T-cell (primary cell): ENCODE data around the gene ZNF816. TPM values are rescaled to one million over a fixed set of nuclear protein-coding genes. Genes with fewer than 3 reads are reported as not detected.
A peak's percentile ranks its signal among the peaks of the same experiment; 100 is the strongest.
"Not testable (repeated sequence)": the region's sequence is repeated elsewhere in the genome, so short reads cannot be mapped to it uniquely, and the experiment has no call there.

Source experiments
- ATAC-seq, 4 experiments: fragments of 200-7000 bp in 3 of 4; fragments of 150-1000 bp in 1 of 4; cut with Tn5 transposase; replicated peaks in 1 of 4; 1 replicate in 3 of 4; 2 replicates in 1 of 4; pipeline ENCODE4 v1.10.0; 2021; ENCODE audit warnings: moderate library complexity in 3 of 4, mild to moderate bottlenecking in 2 of 4, moderate number of reproducible peaks in 1 of 4
- CTCF ChIA-PET, 2 donors: fragments of 300-600 bp; sonication (Branson Sonifier 250); formaldehyde crosslinking; loops; one replicate each; lab custom pipeline; 2022; ENCODE audit warnings: antibody characterized with exemption in 2 of 2; lab: Charles Lee
- POLR2A ChIA-PET, 2 donors: fragments of 300-600 bp; sonication (Branson Sonifier 250); formaldehyde crosslinking; loops; one replicate each; lab custom pipeline; 2022; ENCODE audit warnings: antibody characterized with exemption in 2 of 2; lab: Charles Lee
- DNase-seq, 35 experiments: peaks; one replicate each; pipeline versions ENCODE4 v3.0.0 to v3.0.0-alpha.2; 2013 to 2023
- H3K27ac ChIP-seq: one replicate; pipeline ENCODE4 v1.5.1; 2013; ENCODE audit warnings: low read length
- H3K27me3 ChIP-seq, 2 experiments: replicated peaks in 1 of 2; 1 replicate in 1 of 2; 2 replicates in 1 of 2; pipeline versions ENCODE4 v1.6.1 to v1.7.0; 2013; ENCODE audit warnings: low read length in 1 of 2, mixed read lengths in 1 of 2; ENCODE audit not compliant: control insufficient read depth in 2 of 2, insufficient read depth in 2 of 2; ENCODE audit errors: extremely low read depth in 1 of 2
- H3K36me3 ChIP-seq, 2 donors: 1 replicate in 1 of 2; 2 replicates in 1 of 2; pipeline versions ENCODE4 v1.6.1 to v1.7.0; 2013; ENCODE audit warnings: low read length in 1 of 2; ENCODE audit not compliant: control insufficient read depth in 2 of 2, insufficient read depth in 1 of 2; ENCODE audit errors: extremely low read depth in 1 of 2
- H3K4me1 ChIP-seq, 2 experiments: 1 replicate in 1 of 2; 2 replicates in 1 of 2; pipeline versions ENCODE4 v1.6.1 to v1.7.0; 2013; ENCODE audit warnings: low read length in 2 of 2, mixed read lengths in 1 of 2; ENCODE audit not compliant: insufficient read depth in 2 of 2, control insufficient read depth in 1 of 2; ENCODE audit errors: extremely low read depth in 1 of 2
- H3K4me3 ChIP-seq, 2 donors: 1 replicate in 1 of 2; 2 replicates in 1 of 2; pipeline versions ENCODE4 v1.5.1 to v1.7.0; 2013; ENCODE audit warnings: mild to moderate bottlenecking in 2 of 2, low read length in 1 of 2, moderate library complexity in 1 of 2; ENCODE audit not compliant: control insufficient read depth in 1 of 2; ENCODE audit errors: extremely low read depth in 1 of 2
- H3K9me3 ChIP-seq: 2 replicates; pipeline ENCODE4 v1.7.0; 2013
- H3K27ac Mint-ChIP-seq, 2 donors: one replicate each; pipeline ENCODE4 v1.8.0; 2020 to 2021; ENCODE audit warnings: mild to moderate bottlenecking in 2 of 2, mixed read lengths in 2 of 2
- H3K27me3 Mint-ChIP-seq, 2 donors: one replicate each; pipeline ENCODE4 v1.8.0; 2021 to 2022; ENCODE audit warnings: mixed read lengths in 2 of 2
- H3K36me3 Mint-ChIP-seq: one replicate; pipeline ENCODE4 v1.8.0; 2021; ENCODE audit warnings: mixed read lengths
- H3K4me1 Mint-ChIP-seq, 3 donors: one replicate each; pipeline ENCODE4 v1.8.0; 2020 to 2022; ENCODE audit warnings: mixed read lengths in 3 of 3, mild to moderate bottlenecking in 1 of 3
- H3K4me3 Mint-ChIP-seq, 3 donors: one replicate each; pipeline ENCODE4 v1.8.0; 2020 to 2022; ENCODE audit warnings: mild to moderate bottlenecking in 3 of 3, mixed read lengths in 3 of 3, moderate library complexity in 3 of 3
- H3K9me3 Mint-ChIP-seq, 3 donors: one replicate each; pipeline ENCODE4 v1.8.0; 2020 to 2022; ENCODE audit warnings: mixed read lengths in 3 of 3
- WGBS: methylation state at CpG from one replicate; pipeline ENCODE4 v1.1.5; 2013; ENCODE audit warnings: missing lambda C conversion rate; ENCODE audit not compliant: insufficient coverage; 5-methylcytosine and 5-hydroxymethylcytosine counted together
- total RNA-seq, 35 experiments: library from RNA in 6 of 35; stranded (reverse) in 6 of 35; fragments of 120-200 nt in 1 of 35; gene quantifications; one replicate each; pipeline versions ENCODE4 v1.2.1 to v1.2.4 and lab custom pipeline; 2013 to 2026

ZNF816 gene
- total RNA-seq, 5 donors from 2014 or later (not counting 1 experiment from before 2014, with no cell fraction given) = 6.4 to 23.4 (median 19.0) TPM

DNA sequence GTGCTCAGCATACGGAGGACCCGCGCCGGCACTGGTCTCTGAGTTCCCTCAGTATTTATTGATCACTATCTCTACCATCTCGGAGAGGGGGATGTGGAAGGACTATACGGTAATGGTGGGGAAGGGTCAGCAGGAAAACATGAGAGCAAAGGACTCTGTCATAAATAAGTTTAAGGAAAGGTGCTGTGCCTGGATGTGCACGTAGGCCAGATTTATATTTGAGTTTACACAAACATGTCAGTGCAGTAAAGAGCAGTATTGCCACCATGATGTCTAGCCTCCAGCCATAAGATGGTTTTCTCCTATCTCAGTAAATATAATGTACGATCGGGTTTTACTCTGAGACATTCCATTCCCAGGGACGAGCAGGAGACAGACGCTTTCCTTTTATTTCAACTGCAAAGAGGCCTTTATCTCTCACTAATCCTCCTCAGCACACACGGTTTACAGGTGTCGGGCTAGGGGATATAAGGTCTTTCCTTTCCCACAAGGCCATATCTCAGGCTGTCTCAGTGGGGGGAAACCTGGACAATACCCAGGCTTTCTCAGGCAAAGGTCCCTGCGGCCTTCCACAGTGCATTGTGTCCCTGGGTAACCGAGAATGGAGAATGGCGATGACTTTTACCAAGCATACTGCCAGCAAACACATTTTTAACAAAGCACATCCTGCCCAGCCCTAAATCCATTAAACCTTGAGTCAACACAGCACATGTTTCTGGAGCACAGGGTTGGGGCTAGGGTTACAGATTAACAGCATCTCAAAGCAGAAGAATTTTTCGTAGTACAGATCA is 17.8 kb downstream of the ZNF816 start:
- H3K9me3 Mint-ChIP-seq = peaks cover 3 to 29% (median 19%) of the 10 kb centered on the region in 3 donors
- H3K27me3 Mint-ChIP-seq, H3K9me3 ChIP-seq, H3K36me3 Mint-ChIP-seq, H3K36me3 ChIP-seq, H3K27me3 ChIP-seq, H3K27ac ChIP-seq, ATAC-seq, DNase-seq, H3K27ac Mint-ChIP-seq, CTCF ChIA-PET: not testable (repeated sequence)
- H3K4me1 Mint-ChIP-seq = peaks cover 16 to 22% (median 19%) of the 10 kb centered on the region in 3 donors
- H3K4me1 ChIP-seq = peaks cover 4 to 20% of the 10 kb centered on the region in 2 experiments
- H3K4me3 Mint-ChIP-seq = peak overlapping the region in 1 of 3 donors; percentile 25
- POLR2A ChIA-PET = interaction anchor here in 1 of 2 donors (0.6 kb wide), 1 partner anchor 422 kb away, joined by 5 read pairs; no protein-coding TSS in a partner anchor
- 100% methylated on average over 4 of the region's 17 CpGs for WGBS
- peak overlapping the region in 1 of 2 donors; percentile 6 for H3K4me3 ChIP-seq

- CTCF ChIA-PET = no interaction called here
- H3K36me3 Mint-ChIP-seq = no peaks in the 10 kb centered on the region
- H3K36me3 ChIP-seq = no peaks in the 10 kb centered on the region
- peak overlapping the region in 1 of 3 donors; percentile 17 for H3K4me3 Mint-ChIP-seq
- H3K4me1 ChIP-seq = peaks cover 4 to 24% of the 10 kb centered on the region in 2 experiments
- H3K9me3 Mint-ChIP-seq = peaks cover 0 to 22% (median 16%) of the 10 kb centered on the region in 3 donors
- H3K9me3 ChIP-seq = peaks cover 3% of the 10 kb centered on the region
- no peak overlapping the region for H3K27ac ChIP-seq
- no peak for ATAC-seq
- H3K4me3 ChIP-seq = no peak overlapping the region
- no peak overlapping the region for H3K27ac Mint-ChIP-seq
- H3K27me3 ChIP-seq = no peaks in the 10 kb centered on the region
- no peaks in the 10 kb centered on the region for H3K27me3 Mint-ChIP-seq
- POLR2A ChIA-PET = interaction anchor here in 1 of 2 donors (0.6 kb wide), 1 partner anchor 422 kb away, joined by 5 read pairs; no protein-coding TSS in a partner anchor
- no peak for DNase-seq
- 100% methylated on average over 11 of the region's 17 CpGs for WGBS
- peaks cover 20 to 24% (median 21%) of the 10 kb centered on the region in 3 donors for H3K4me1 Mint-ChIP-seq
Observed at GRCh38 chr19:52943884-52944643, 18.6 kb downstream of the ZNF816 start.

GRCh38 chr19:52943134-52943883 is 19.4 kb downstream of the ZNF816 start:
- peak overlapping the region; percentile 9 for H3K27ac ChIP-seq
- peaks cover 0 to 30% (median 22%) of the 10 kb centered on the region in 3 donors for H3K9me3 Mint-ChIP-seq
- CTCF ChIA-PET = no interaction called here
- 95% methylated on average over 15 of the region's 29 CpGs for WGBS
- POLR2A ChIA-PET = no interaction called here
- peak overlapping the region in 1 of 2 donors; percentile 89 for H3K27ac Mint-ChIP-seq
- H3K27me3 Mint-ChIP-seq = no peaks in the 10 kb centered on the region
- DNase-seq (peak in 1 of 35 experiments; percentile 28), ATAC-seq (peak in 1 of 4 experiments; percentile 32)
- H3K36me3 ChIP-seq = no peaks in the 10 kb centered on the region
- peaks cover 7% of the 10 kb centered on the region for H3K36me3 Mint-ChIP-seq
- peaks cover 28 to 32% (median 28%) of the 10 kb centered on the region in 3 donors for H3K4me1 Mint-ChIP-seq
- H3K27me3 ChIP-seq = no peaks in the 10 kb centered on the region
- peaks cover 4 to 24% of the 10 kb centered on the region in 2 experiments for H3K4me1 ChIP-seq
- peak overlapping the region; percentile 71 to 80 for H3K4me3 ChIP-seq
- peak overlapping the region; percentile 88 to 93 (median 92) for H3K4me3 Mint-ChIP-seq
- peaks cover 3% of the 10 kb centered on the region for H3K9me3 ChIP-seq

- Histone ChIP-seq H3K9me3 (no peaks in the 10 kb centered on the region), H3K27me3 (no peaks in the 10 kb centered on the region), H3K27ac (peak overlapping the region; percentile 61), H3K4me1 (peaks cover 4 to 24% of the 10 kb centered on the region in 2 experiments), H3K36me3 (no peaks in the 10 kb centered on the region), H3K4me3 (peak overlapping the region; percentile 80 to 89)
- under 1% methylated on average over 30 of the region's 43 CpGs for WGBS
- ChIA-PET POLR2A (no interaction called here), CTCF (no interaction called here)
- Mint-ChIP-seq H3K4me3 (peak overlapping the region; percentile 88 to 93 (median 92)), H3K36me3 (peaks cover 9% of the 10 kb centered on the region), H3K27me3 (no peaks in the 10 kb centered on the region), H3K4me1 (peaks cover 28 to 32% (median 29%) of the 10 kb centered on the region in 3 donors), H3K9me3 (peaks cover 0 to 31% (median 21%) of the 10 kb centered on the region in 3 donors), H3K27ac (peak overlapping the region; percentile 89 to 90)
- peak; percentile 99 to 100 (median 99) for ATAC-seq
- peak; percentile 89 to 99 (median 94) for DNase-seq
Observed at GRCh38 chr19:52942386-52943133, 20.1 kb downstream of the ZNF816 start.

DNA sequence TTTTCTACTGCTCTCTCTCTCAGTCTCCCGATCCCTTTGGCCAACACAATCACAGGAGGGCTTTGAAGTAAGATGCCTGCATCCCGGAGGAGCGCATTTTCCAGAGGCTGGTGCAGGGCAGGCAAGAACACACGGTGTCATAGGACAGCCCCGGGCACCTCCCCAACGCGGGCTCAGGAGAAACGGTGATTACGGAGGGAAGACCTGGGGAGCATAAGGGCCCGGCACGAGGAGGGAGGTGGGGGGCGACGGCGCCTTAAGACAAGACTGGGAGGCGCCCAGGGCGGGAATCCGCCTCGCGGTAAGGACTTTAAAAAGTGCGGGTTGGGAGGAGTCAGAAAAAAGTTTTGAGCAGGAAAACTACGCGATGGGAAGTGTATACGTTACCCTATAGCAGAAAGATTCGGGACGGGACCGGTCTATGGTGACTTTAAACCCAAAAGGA is 20.7 kb downstream of the ZNF816 start:
- H3K9me3 Mint-ChIP-seq = peaks cover 0 to 28% (median 21%) of the 10 kb centered on the region in 3 donors
- peak overlapping the region; percentile 88 to 93 (median 92) for H3K4me3 Mint-ChIP-seq

More for the DNA sequence above, 20.7 kb downstream of the ZNF816 start:
- ChIA-PET CTCF (no interaction called here), POLR2A (no interaction called here)
- Histone ChIP-seq H3K27me3 (no peaks in the 10 kb centered on the region), H3K36me3 (peaks cover 0 to 3% of the 10 kb centered on the region in 2 donors), H3K4me3 (peak overlapping the region; percentile 80 to 89), H3K9me3 (no peaks in the 10 kb centered on the region), H3K27ac (peak overlapping the region; percentile 61), H3K4me1 (peaks cover 4 to 24% of the 10 kb centered on the region in 2 experiments)
- H3K36me3 Mint-ChIP-seq = peaks cover 15% of the 10 kb centered on the region
- ATAC-seq = peak; percentile 21 to 46 (median 28)
- DNase-seq = peak in 9 of 35 experiments; percentile 1 to 27 (median 14)
- H3K27me3 Mint-ChIP-seq = no peaks in the 10 kb centered on the region
- peak overlapping the region; percentile 89 to 90 for H3K27ac Mint-ChIP-seq
- peaks cover 28 to 32% (median 29%) of the 10 kb centered on the region in 3 donors for H3K4me1 Mint-ChIP-seq
- under 1% methylated on average over 22 of the region's 26 CpGs for WGBS
